Liver (tissue), 9 donors: ENCODE results near the gene NRG2. TPM values are rescaled to one million over a fixed set of nuclear protein-coding genes. Genes with fewer than 3 reads are reported as not detected.

Experiments used
- DNase-seq: peaks from one replicate; pipeline ENCODE4 v3.0.0-alpha.2; 2017; ENCODE audit warnings: low spot score
- H3K27ac ChIP-seq, 2 donors: one replicate each; pipeline ENCODE4 v1.7.0; 2013; ENCODE audit warnings: inconsistent platforms in 2 of 2, low read length in 2 of 2, control low read depth in 1 of 2, low read depth in 1 of 2, mild to moderate bottlenecking in 1 of 2
- H3K27me3 ChIP-seq, 4 donors: one replicate each; pipeline versions ENCODE4 v1.6.1 to v1.7.0; 2013; ENCODE audit warnings: low read length in 3 of 4, inconsistent platforms in 1 of 4, mild to moderate bottlenecking in 1 of 4, moderate library complexity in 1 of 4; ENCODE audit not compliant: control insufficient read depth in 4 of 4, insufficient read depth in 4 of 4
- H3K36me3 ChIP-seq, 4 donors: one replicate each; pipeline versions ENCODE4 v1.6.1 to v1.7.0; 2013; ENCODE audit warnings: low read length in 3 of 4, mild to moderate bottlenecking in 3 of 4, low read depth in 1 of 4, moderate library complexity in 1 of 4; ENCODE audit not compliant: control insufficient read depth in 4 of 4, insufficient read depth in 3 of 4
- H3K4me1 ChIP-seq, 4 donors: one replicate each; pipeline versions ENCODE4 v1.6.1 to v1.7.0; 2013; ENCODE audit warnings: low read length in 3 of 4, mild to moderate bottlenecking in 3 of 4, moderate library complexity in 1 of 4; ENCODE audit not compliant: control insufficient read depth in 4 of 4, insufficient read depth in 4 of 4
- H3K4me3 ChIP-seq, 3 donors: one replicate each; pipeline versions ENCODE4 v1.6.1 to v1.7.0; 2013; ENCODE audit warnings: low read length in 3 of 3, control low read depth in 1 of 3, low read depth in 1 of 3, mild to moderate bottlenecking in 1 of 3
- H3K9ac ChIP-seq, 2 donors: one replicate each; pipeline ENCODE4 v1.7.0; 2013; ENCODE audit warnings: low read length in 2 of 2, mild to moderate bottlenecking in 2 of 2, moderate library complexity in 2 of 2, control low read depth in 1 of 2, low read depth in 1 of 2
- H3K9me3 ChIP-seq, 4 donors: one replicate each; pipeline versions ENCODE4 v1.6.1 to v1.7.0; 2013; ENCODE audit warnings: low read length in 3 of 4; ENCODE audit not compliant: control insufficient read depth in 4 of 4
- EGR1 ChIP-seq, 2 donors: IDR thresholded peaks; 2 replicates each; pipeline ENCODE4 v1.6.1; 2016 to 2018; ENCODE audit warnings: antibody characterized with exemption in 2 of 2, low read depth in 2 of 2
- FOXA1 ChIP-seq: IDR thresholded peaks from 2 replicates; pipeline ENCODE4 v1.6.1; 2016; ENCODE audit warnings: antibody characterized with exemption
- FOXA2 ChIP-seq: IDR thresholded peaks from 2 replicates; pipeline ENCODE4 v1.6.1; 2016; ENCODE audit warnings: antibody characterized with exemption
- HNF4A ChIP-seq, 2 donors: conservative IDR thresholded peaks; 2 replicates each; pipeline ENCODE4 v1.6.1; 2016; ENCODE audit warnings: antibody characterized with exemption in 2 of 2, mild to moderate bottlenecking in 2 of 2
- HNF4G ChIP-seq: IDR thresholded peaks from 2 replicates; pipeline ENCODE4 v1.6.1; 2016; ENCODE audit warnings: antibody characterized with exemption
- JUND ChIP-seq, 2 donors: IDR thresholded peaks; 2 replicates each; pipeline ENCODE4 v1.6.1; 2016; ENCODE audit warnings: antibody characterized with exemption in 2 of 2
- NR2F2 ChIP-seq: IDR thresholded peaks from 2 replicates; pipeline ENCODE4 v1.6.1; 2016; ENCODE audit warnings: antibody characterized with exemption
- RAD21 ChIP-seq, 2 donors: IDR thresholded peaks; 2 replicates each; pipeline ENCODE4 v1.6.1; 2016; ENCODE audit warnings: antibody characterized with exemption in 2 of 2, mild to moderate bottlenecking in 2 of 2
- RXRA ChIP-seq, 2 donors: IDR thresholded peaks; 2 replicates each; pipeline ENCODE4 v1.6.1; 2017 to 2018; ENCODE audit warnings: antibody characterized with exemption in 2 of 2, mild to moderate bottlenecking in 1 of 2
- SP1 ChIP-seq: IDR thresholded peaks from 2 replicates; pipeline ENCODE4 v1.6.1; 2018; ENCODE audit warnings: antibody characterized with exemption, mild to moderate bottlenecking
- TAF1 ChIP-seq: conservative IDR thresholded peaks from 2 replicates; pipeline ENCODE4 v1.6.1; 2016; ENCODE audit warnings: antibody characterized with exemption, mild to moderate bottlenecking
- YY1 ChIP-seq: IDR thresholded peaks from 2 replicates; pipeline ENCODE4 v1.6.1; 2016; ENCODE audit warnings: antibody characterized with exemption, mild to moderate bottlenecking
- WGBS: extraction: QIAGEN DNeasy Blood & Tissue Kit; methylation state at CpG from one replicate; pipeline ENCODE4 v1.1.7; 2013; 5-methylcytosine and 5-hydroxymethylcytosine counted together
- polyA plus RNA-seq, 2 donors: library from polyadenylated mRNA; stranded (reverse) in 1 of 2; unstranded in 1 of 2; fragments of 200-250 nt in 1 of 2; fragments of >200 nt in 1 of 2; fragmentation: Nextera tagmentation in 1 of 2; extraction: Ambion mirVana in 1 of 2; gene quantifications; one replicate each; pipeline versions ENCODE4 v1.2.1 to v1.2.3, GENCODE V29; 2013 to 2015
- total RNA-seq, 2 donors: library from RNA; depleted of rRNA; stranded (reverse); fragments of >200 nt; gene quantifications; one replicate each; pipeline ENCODE4 v1.2.3, GENCODE V29; 2014
- TF ChIP-seq, protein P1 (sequence below): IDR thresholded peaks from 2 replicates; pipeline ENCODE4 v1.6.1; 2016; ENCODE audit warnings: antibody characterized with exemption
- TF ChIP-seq, protein P2 (sequence below): fragments of 150-350 bp; IDR thresholded peaks from 2 replicates; pipeline ENCODE4 v1.5.1; 2017; ENCODE audit warnings: improper control_type of control experiment, low read depth, low read length; ENCODE audit not compliant: missing input control
- TF ChIP-seq, protein P3 (sequence below): IDR thresholded peaks from 2 replicates; pipeline ENCODE4 v1.6.1; 2016; ENCODE audit warnings: antibody characterized with exemption
- TF ChIP-seq, protein P4 (sequence below): IDR thresholded peaks from 2 replicates; pipeline ENCODE4 v1.6.1; 2016; ENCODE audit warnings: antibody characterized with exemption
- TF ChIP-seq, protein P5 (sequence below): IDR thresholded peaks from 2 replicates; pipeline ENCODE4 v1.6.1; 2016; ENCODE audit warnings: antibody characterized with exemption, mild to moderate bottlenecking
- donor health status: healthy.
- donor health status: healthy.
- donor health status: healthy.
- donor health status: healthy.
- donor health status: healthy.

The NRG2 gene
- total and polyA plus RNA-seq, 4 donors = 0.07 to 0.08 TPM; not detected in 2

DNA sequence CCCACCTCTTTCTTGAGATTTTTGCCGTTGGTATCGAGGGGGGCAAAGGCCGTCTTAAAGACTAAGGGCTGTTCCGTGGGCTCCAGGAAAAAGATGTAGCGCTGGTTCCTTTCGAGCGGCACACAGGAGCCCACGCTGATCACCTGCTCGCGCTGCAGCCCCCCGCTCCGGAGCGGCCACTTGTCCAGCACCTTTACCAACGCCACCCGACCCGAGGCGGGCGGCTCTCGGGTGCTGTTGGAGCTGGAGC is 781 bp downstream of the NRG2 start:
- WGBS = 3% methylated on average over 19 of the region's 19 CpGs
- no peak for DNase-seq
- Histone ChIP-seq H3K4me1 (peaks cover 10 to 23% (median 18%) of the 10 kb centered on the region in 4 donors), H3K9me3 (no peaks in the 10 kb centered on the region), H3K27me3 (peaks cover 0 to 18% (median 0%) of the 10 kb centered on the region in 4 donors), H3K27ac (no peak overlapping the region), H3K36me3 (no peaks in the 10 kb centered on the region), H3K4me3 (peak overlapping the region; percentile 21 to 63 (median 33)), H3K9ac (no peak overlapping the region)
- TF ChIP-seq RXRA (IDR thresholded peaks at IDR 0.05) (no peak), FOXA2 (no peak), HNF4G (no peak), YY1 (no peak), FOXA1 (no peak), NR2F2 (no peak)

DNA sequence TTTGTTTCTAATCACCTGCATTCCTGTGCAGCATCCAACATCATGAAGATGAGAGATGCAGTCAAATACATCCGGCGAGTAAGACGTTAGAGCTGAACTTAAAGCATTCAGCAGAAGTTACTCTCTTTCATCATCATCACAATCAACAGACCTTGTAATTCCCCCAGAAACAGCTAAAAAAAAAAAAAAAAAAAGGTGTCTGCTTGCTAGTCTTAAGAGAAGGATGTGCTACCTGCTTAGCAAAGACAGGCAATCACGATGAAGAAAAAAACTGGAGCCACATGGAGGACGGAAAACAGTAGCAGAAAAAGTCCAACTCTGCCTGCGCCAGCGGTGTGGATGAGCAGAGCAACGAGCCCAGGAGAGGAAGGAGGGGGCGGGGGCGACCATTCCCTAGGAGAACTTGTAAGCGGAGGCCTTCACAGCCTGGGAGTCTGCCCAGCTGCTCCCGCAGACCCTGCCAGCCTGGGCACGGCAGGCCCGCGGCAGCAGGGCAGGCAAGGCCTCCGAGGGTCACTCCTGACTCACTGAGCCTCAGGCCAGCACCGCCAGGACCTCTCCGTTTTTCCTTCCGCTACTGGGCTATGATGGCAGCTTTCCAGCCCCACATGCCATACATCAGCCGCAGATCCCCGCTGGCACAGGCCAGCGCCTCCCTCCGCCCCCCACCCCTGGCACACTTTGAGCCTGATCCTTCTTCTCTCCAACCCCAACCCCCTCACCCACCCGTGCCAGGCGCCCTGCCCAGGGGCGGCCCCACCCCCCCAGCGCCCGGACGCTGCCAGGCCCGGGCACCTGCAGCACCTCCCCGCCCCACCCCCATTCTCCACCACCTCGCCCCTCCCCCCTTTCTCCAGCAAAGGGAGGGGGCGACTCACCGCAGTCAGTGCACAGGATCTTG is 1.4 kb downstream of the NRG2 start:
- H3K4me1 ChIP-seq = peaks cover 10 to 23% (median 18%) of the 10 kb centered on the region in 4 donors
- no peak overlapping the region for H3K27ac ChIP-seq
- TF ChIP-seq SP1 (no peak), YY1 (no peak), RXRA (IDR thresholded peaks at IDR 0.05) (no peak), RAD21 (IDR thresholded peaks at IDR 0.05) (no peak), HNF4A (conservative IDR thresholded peaks at IDR 0.05) (no peak), EGR1 (IDR thresholded peaks at IDR 0.05; ENCODE audit: low read depth in 2 of 2) (no peak), FOXA2 (no peak), HNF4G (no peak), TAF1 (no peak), FOXA1 (no peak), NR2F2 (no peak), JUND (IDR thresholded peaks at IDR 0.05) (no peak)
- TF ChIP-seq, protein P1, sequence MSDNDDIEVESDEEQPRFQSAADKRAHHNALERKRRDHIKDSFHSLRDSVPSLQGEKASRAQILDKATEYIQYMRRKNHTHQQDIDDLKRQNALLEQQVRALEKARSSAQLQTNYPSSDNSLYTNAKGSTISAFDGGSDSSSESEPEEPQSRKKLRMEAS = no peak
- TF ChIP-seq, protein P2, sequence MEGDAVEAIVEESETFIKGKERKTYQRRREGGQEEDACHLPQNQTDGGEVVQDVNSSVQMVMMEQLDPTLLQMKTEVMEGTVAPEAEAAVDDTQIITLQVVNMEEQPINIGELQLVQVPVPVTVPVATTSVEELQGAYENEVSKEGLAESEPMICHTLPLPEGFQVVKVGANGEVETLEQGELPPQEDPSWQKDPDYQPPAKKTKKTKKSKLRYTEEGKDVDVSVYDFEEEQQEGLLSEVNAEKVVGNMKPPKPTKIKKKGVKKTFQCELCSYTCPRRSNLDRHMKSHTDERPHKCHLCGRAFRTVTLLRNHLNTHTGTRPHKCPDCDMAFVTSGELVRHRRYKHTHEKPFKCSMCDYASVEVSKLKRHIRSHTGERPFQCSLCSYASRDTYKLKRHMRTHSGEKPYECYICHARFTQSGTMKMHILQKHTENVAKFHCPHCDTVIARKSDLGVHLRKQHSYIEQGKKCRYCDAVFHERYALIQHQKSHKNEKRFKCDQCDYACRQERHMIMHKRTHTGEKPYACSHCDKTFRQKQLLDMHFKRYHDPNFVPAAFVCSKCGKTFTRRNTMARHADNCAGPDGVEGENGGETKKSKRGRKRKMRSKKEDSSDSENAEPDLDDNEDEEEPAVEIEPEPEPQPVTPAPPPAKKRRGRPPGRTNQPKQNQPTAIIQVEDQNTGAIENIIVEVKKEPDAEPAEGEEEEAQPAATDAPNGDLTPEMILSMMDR = no peak
- TF ChIP-seq, protein P3, sequence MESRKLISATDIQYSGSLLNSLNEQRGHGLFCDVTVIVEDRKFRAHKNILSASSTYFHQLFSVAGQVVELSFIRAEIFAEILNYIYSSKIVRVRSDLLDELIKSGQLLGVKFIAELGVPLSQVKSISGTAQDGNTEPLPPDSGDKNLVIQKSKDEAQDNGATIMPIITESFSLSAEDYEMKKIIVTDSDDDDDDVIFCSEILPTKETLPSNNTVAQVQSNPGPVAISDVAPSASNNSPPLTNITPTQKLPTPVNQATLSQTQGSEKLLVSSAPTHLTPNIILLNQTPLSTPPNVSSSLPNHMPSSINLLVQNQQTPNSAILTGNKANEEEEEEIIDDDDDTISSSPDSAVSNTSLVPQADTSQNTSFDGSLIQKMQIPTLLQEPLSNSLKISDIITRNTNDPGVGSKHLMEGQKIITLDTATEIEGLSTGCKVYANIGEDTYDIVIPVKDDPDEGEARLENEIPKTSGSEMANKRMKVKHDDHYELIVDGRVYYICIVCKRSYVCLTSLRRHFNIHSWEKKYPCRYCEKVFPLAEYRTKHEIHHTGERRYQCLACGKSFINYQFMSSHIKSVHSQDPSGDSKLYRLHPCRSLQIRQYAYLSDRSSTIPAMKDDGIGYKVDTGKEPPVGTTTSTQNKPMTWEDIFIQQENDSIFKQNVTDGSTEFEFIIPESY = no peak
- TF ChIP-seq, protein P4, sequence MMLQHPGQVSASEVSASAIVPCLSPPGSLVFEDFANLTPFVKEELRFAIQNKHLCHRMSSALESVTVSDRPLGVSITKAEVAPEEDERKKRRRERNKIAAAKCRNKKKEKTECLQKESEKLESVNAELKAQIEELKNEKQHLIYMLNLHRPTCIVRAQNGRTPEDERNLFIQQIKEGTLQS = no peak
- TF ChIP-seq, protein P5, sequence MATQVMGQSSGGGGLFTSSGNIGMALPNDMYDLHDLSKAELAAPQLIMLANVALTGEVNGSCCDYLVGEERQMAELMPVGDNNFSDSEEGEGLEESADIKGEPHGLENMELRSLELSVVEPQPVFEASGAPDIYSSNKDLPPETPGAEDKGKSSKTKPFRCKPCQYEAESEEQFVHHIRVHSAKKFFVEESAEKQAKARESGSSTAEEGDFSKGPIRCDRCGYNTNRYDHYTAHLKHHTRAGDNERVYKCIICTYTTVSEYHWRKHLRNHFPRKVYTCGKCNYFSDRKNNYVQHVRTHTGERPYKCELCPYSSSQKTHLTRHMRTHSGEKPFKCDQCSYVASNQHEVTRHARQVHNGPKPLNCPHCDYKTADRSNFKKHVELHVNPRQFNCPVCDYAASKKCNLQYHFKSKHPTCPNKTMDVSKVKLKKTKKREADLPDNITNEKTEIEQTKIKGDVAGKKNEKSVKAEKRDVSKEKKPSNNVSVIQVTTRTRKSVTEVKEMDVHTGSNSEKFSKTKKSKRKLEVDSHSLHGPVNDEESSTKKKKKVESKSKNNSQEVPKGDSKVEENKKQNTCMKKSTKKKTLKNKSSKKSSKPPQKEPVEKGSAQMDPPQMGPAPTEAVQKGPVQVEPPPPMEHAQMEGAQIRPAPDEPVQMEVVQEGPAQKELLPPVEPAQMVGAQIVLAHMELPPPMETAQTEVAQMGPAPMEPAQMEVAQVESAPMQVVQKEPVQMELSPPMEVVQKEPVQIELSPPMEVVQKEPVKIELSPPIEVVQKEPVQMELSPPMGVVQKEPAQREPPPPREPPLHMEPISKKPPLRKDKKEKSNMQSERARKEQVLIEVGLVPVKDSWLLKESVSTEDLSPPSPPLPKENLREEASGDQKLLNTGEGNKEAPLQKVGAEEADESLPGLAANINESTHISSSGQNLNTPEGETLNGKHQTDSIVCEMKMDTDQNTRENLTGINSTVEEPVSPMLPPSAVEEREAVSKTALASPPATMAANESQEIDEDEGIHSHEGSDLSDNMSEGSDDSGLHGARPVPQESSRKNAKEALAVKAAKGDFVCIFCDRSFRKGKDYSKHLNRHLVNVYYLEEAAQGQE = no peak
- peak overlapping the region in 2 of 3 donors; percentile 33 to 63 for H3K4me3 ChIP-seq
- H3K36me3 ChIP-seq = no peaks in the 10 kb centered on the region
- H3K27me3 ChIP-seq = peaks cover 0 to 18% (median 0%) of the 10 kb centered on the region in 4 donors
- WGBS = 20% methylated on average over 34 of the region's 34 CpGs
- DNase-seq = no peak
- no peak overlapping the region for H3K9ac ChIP-seq
- H3K9me3 ChIP-seq = no peaks in the 10 kb centered on the region
